Testis (tissue), 2 donors: ENCODE results near the gene KHK.

Source experiments
- CTCF ChIP-seq, 3 experiments: fragments of 450-650 bp in 2 of 3; fragments of 200-600 bp in 1 of 3; sonication (generic) in 1 of 3; IDR thresholded peaks; one replicate each; pipeline ENCODE4 v1.5.1; 2016 to 2019; ENCODE audit warnings: antibody characterized with exemption in 3 of 3, mild to moderate bottlenecking in 2 of 3, moderate library complexity in 1 of 3
- POLR2A ChIP-seq: fragments of 450-650 bp; IDR thresholded peaks from one replicate; pipeline ENCODE4 v1.6.1; 2017; ENCODE audit warnings: antibody characterized with exemption, mild to moderate bottlenecking, moderate library complexity

DNA sequence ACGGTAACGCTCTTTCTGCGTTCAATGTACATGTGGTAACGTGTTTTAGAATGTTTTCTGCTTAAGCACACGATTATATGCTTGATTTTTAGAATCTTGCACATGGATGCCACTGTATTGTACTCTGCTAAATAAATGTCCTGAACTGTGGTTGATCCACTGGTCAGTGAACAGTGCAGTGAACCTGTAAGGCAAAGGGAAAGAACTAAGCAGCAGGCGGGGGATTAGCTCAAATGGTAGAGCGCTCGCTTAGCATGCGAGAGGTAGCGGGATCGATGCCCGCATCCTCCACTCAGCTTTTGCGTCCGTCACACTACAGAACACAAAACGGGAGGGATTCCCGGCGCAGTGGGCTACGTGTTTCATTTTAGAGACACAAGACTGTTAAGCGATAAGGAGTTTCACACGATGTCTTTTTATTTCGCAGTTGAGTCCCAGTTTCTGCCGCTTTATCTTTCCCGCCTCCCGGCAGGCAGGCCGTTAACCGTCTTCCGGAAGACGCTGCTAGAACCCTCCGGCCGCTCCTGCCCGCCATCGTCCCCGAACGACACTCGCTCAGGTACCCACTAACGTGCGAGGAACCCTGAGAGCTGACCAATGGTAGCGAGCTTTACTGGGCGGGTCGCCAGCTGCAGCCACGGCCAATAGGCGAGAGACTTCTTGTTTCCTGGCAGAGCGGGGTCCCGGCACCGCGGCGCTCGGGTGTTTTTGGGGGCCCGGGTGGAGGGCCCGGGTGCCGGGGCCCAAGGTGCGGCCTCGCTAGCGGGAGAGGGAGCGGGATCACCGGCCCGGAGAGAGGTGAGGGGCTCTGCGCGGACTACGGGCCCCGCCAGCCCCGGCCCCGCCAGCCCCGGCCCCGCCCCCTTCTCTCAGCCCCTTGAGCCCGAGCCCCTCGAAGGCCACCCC lies 35.3 kb upstream of the KHK start, which contains the start of gene AGBL5:
- TF ChIP-seq CTCF (IDR thresholded peaks at IDR 0.05) (no peak), POLR2A (no peak)
